B cell (primary cell): ENCODE data around the gene PCDHGB4. TPM values are rescaled to one million over a fixed set of nuclear protein-coding genes. Genes with fewer than 3 reads are reported as not detected.
A peak's percentile ranks its signal among the peaks of the same experiment; 100 is the strongest.

Source experiments
- ATAC-seq: fragments of 200-7000 bp; cut with Tn5 transposase; one replicate; pipeline ENCODE4 v1.10.0; 2021; ENCODE audit warnings: low read depth, mild to moderate bottlenecking, moderate number of reproducible peaks, moderate library complexity
- CTCF ChIA-PET: fragments of 350-600 bp; sonication (Branson Sonifier 250); formaldehyde crosslinking; loops from one replicate; lab custom pipeline; 2021; ENCODE audit warnings: antibody characterized with exemption, inconsistent platforms; lab: Charles Lee
- POLR2A ChIA-PET: fragments of 350-600 bp; sonication (Branson Sonifier 250); formaldehyde crosslinking; loops from one replicate; lab custom pipeline; 2021; ENCODE audit warnings: antibody characterized with exemption; lab: Charles Lee
- DNase-seq: peaks from one replicate; pipeline ENCODE4 v3.0.0; 2013
- H2AFZ ChIP-seq: 2 replicates; pipeline ENCODE4 v1.6.1; 2012; ENCODE audit warnings: mild to moderate bottlenecking, low read depth, low read length; ENCODE audit not compliant: insufficient read depth, poor library complexity, severe bottlenecking
- H3K27ac ChIP-seq, 2 donors: 1 replicate in 1 of 2; 2 replicates in 1 of 2; pipeline ENCODE4 v1.5.1; 2012 to 2013; ENCODE audit warnings: low read length in 2 of 2, mild to moderate bottlenecking in 2 of 2, moderate library complexity in 1 of 2
- H3K27me3 ChIP-seq, 4 experiments: fragments of 200-600 bp in 1 of 4; sonication (generic) in 1 of 4; replicated peaks in 1 of 4; 1 replicate in 2 of 4; 2 replicates in 2 of 4; pipeline versions ENCODE4 v1.6.1 to v1.7.0; 2013 to 2016; ENCODE audit warnings: low read length in 3 of 4, mild to moderate bottlenecking in 2 of 4, mixed read lengths in 1 of 4, moderate library complexity in 1 of 4; ENCODE audit not compliant: insufficient read depth in 4 of 4, control insufficient read depth in 3 of 4; ENCODE audit errors: control extremely low read depth in 1 of 4
- H3K36me3 ChIP-seq, 2 experiments: replicated peaks in 1 of 2; 1 replicate in 1 of 2; 2 replicates in 1 of 2; pipeline versions ENCODE4 v1.6.1 to v1.7.1; 2013; ENCODE audit warnings: low read length in 1 of 2; ENCODE audit not compliant: insufficient read depth in 2 of 2, control insufficient read depth in 1 of 2; ENCODE audit errors: control extremely low read depth in 1 of 2, extremely low read depth in 1 of 2
- H3K4me1 ChIP-seq, 2 donors: fragments of 200-600 bp in 1 of 2; sonication (generic) in 1 of 2; 1 replicate in 1 of 2; 2 replicates in 1 of 2; pipeline versions ENCODE4 v1.5.1 to v1.6.1; 2013 to 2017; ENCODE audit warnings: low read length in 2 of 2; ENCODE audit not compliant: control insufficient read depth in 2 of 2, insufficient read depth in 2 of 2
- H3K4me2 ChIP-seq: replicated peaks from 2 replicates; pipeline ENCODE3; 2012; ENCODE audit warnings: mild to moderate bottlenecking, low read depth, low read length; ENCODE audit not compliant: poor library complexity, severe bottlenecking
- H3K4me3 ChIP-seq, 5 experiments: fragments of 200-600 bp in 1 of 5; sonication (generic) in 1 of 5; 1 replicate in 3 of 5; 2 replicates in 2 of 5; pipeline versions ENCODE4 v1.5.1 to v1.7.0; 2011 to 2016; ENCODE audit warnings: low read length in 4 of 5, mild to moderate bottlenecking in 4 of 5, low read depth in 2 of 5, control low read depth in 1 of 5, moderate library complexity in 1 of 5; ENCODE audit not compliant: insufficient read depth in 1 of 5; ENCODE audit errors: control extremely low read depth in 1 of 5, extremely low read depth in 1 of 5
- H3K79me2 ChIP-seq: fragments of 200-600 bp; sonication (generic); one replicate; pipeline ENCODE4 v1.6.0; 2016; ENCODE audit warnings: low read length; ENCODE audit not compliant: control insufficient read depth, insufficient read depth
- H3K9ac ChIP-seq: fragments of 200-600 bp; sonication (generic); 2 replicates; pipeline ENCODE4 v1.6.1; 2017; ENCODE audit warnings: mild to moderate bottlenecking, low read length, moderate library complexity
- H3K9me3 ChIP-seq, 3 donors: one replicate each; pipeline versions ENCODE4 v1.6.1 to v1.7.1; 2013; ENCODE audit warnings: low read length in 2 of 3; ENCODE audit not compliant: control insufficient read depth in 2 of 3, insufficient read depth in 1 of 3; ENCODE audit errors: control extremely low read depth in 1 of 3
- H4K20me1 ChIP-seq: 2 replicates; pipeline ENCODE4 v1.6.0; 2012; ENCODE audit warnings: mild to moderate bottlenecking, low read length; ENCODE audit not compliant: insufficient read depth, control insufficient read depth, poor library complexity, severe bottlenecking
- H3K27ac Mint-ChIP-seq: one replicate; pipeline ENCODE4 v1.8.0; 2021; ENCODE audit warnings: mixed read lengths
- H3K27me3 Mint-ChIP-seq: one replicate; pipeline ENCODE4 v1.8.0; 2021; ENCODE audit warnings: mixed read lengths
- H3K4me1 Mint-ChIP-seq: one replicate; pipeline ENCODE4 v1.8.0; 2021; ENCODE audit warnings: mixed read lengths
- H3K4me3 Mint-ChIP-seq: one replicate; pipeline ENCODE4 v1.8.0; 2021; ENCODE audit warnings: mixed read lengths
- H3K9me3 Mint-ChIP-seq: one replicate; pipeline ENCODE4 v1.8.0; 2022; ENCODE audit warnings: mixed read lengths; ENCODE audit not compliant: insufficient read depth
- EZH2 ChIP-seq: IDR thresholded peaks from 2 replicates; pipeline ENCODE4 v1.6.1; 2012; ENCODE audit warnings: borderline replicate concordance, low read depth, mild to moderate bottlenecking, moderate library complexity, low read length; ENCODE audit not compliant: insufficient read depth, poor library complexity, severe bottlenecking
- WGBS: methylation state at CpG from one replicate; pipeline ENCODE4 v1.1.5; 2013; ENCODE audit warnings: missing lambda C conversion rate; ENCODE audit not compliant: insufficient coverage; 5-methylcytosine and 5-hydroxymethylcytosine counted together
- intact Hi-C: fragments of 100-400 bp; cut with micrococcal nuclease; formaldehyde crosslinking; loops from one replicate; pipeline ENCODE4 v1.10.0; 2022
- polyA plus RNA-seq: library from polyadenylated mRNA; depleted of rRNA; stranded (reverse); fragments of >200 nt; gene quantifications from 2 replicates; pipeline ENCODE4 v1.2.3, GENCODE V29; 2012
- total RNA-seq, 2 donors: library from RNA; stranded (reverse); fragments of 120-200 nt in 1 of 2; gene quantifications; 1 replicate in 1 of 2; 2 replicates in 1 of 2; pipeline versions ENCODE4 v1.2.3 to v1.2.4, GENCODE V29; 2013 to 2022
- TF ChIP-seq, protein P1 (sequence below): fragments of 200-600 bp; IDR thresholded peaks from one replicate; pipeline ENCODE4 v1.8.0; 2022; ENCODE audit warnings: antibody characterized with exemption, mild to moderate bottlenecking

The PCDHGB4 gene
- total and polyA plus RNA-seq, 2 donors (not counting 1 experiment from before 2014, with no cell fraction given): 0.39 to 1.6 TPM

DNA sequence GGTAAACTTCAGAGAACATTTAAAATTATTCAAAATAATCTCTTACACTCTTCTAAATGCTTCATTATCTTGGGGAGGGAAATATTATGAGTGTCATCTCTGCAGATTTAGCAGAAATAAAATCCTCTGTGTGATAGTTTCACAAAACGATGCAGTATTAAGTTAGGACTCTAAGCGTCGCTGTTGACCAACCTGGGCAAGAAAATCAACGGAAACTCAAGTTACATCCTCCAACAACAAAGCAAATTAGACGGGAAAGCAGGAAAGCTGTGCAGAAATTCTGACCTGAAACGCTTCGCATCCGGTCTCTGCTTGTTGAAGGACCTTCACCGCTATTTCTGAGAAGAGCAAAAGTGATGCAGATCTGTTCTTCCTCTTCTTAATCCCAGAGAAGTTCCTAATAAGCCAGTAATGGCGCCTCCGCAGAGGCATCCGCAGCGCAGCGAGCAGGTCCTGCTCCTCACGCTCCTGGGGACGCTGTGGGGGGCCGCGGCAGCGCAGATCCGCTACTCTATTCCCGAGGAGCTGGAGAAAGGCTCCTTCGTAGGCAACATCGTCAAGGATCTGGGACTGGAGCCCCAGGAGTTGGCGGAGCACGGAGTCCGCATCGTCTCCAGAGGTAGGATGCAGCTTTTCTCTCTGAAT is 13.7 kb upstream of the PCDHGB4 start, which contains the start of gene PCDHGA6:
Gene PCDHGA6 (plus strand): TSS at position 219 of the 645 bp plus-strand sequence. CDS start 193 bp downstream, at position 412.
- Histone ChIP-seq H3K4me3 (peak within 1 kb of the TSS in 1 of 5 experiments; percentile 10), H3K36me3 (no peaks in the 10 kb centered on the region), H3K27me3 (peaks cover 0 to 66% (median 33%) of the 10 kb centered on the region in 4 experiments), H2AFZ (peak within 1 kb of the TSS; percentile 38), H3K4me2 (peak within 1 kb of the TSS; percentile 14), H3K79me2 (no peaks in the 10 kb centered on the region), H3K9ac (no peak within 1 kb of the TSS), H4K20me1 (no peaks in the 10 kb centered on the region), H3K4me1 (peaks cover 0 to 5% of the 10 kb centered on the region in 2 donors), H3K9me3 (peaks cover 0 to 65% (median 49%) of the 10 kb centered on the region in 3 donors), H3K27ac (no peak within 1 kb of the TSS)
- DNase-seq (no peak), ATAC-seq (no peak)
- intact Hi-C loops: no loop called here
- ChIA-PET POLR2A (no interaction called here), CTCF (interaction anchor here (0.6 to 2.0 kb wide), 4 partner anchors 34 to 641 kb away, joined by 3 to 5 read pairs (median 4); partner anchors contain the start of gene PCDHGB6)
- no peak for TF ChIP-seq EZH2
- TF ChIP-seq, protein P1, sequence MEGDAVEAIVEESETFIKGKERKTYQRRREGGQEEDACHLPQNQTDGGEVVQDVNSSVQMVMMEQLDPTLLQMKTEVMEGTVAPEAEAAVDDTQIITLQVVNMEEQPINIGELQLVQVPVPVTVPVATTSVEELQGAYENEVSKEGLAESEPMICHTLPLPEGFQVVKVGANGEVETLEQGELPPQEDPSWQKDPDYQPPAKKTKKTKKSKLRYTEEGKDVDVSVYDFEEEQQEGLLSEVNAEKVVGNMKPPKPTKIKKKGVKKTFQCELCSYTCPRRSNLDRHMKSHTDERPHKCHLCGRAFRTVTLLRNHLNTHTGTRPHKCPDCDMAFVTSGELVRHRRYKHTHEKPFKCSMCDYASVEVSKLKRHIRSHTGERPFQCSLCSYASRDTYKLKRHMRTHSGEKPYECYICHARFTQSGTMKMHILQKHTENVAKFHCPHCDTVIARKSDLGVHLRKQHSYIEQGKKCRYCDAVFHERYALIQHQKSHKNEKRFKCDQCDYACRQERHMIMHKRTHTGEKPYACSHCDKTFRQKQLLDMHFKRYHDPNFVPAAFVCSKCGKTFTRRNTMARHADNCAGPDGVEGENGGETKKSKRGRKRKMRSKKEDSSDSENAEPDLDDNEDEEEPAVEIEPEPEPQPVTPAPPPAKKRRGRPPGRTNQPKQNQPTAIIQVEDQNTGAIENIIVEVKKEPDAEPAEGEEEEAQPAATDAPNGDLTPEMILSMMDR: peak; percentile 41
- peak within 1 kb of the TSS; percentile 65 for H3K4me3 Mint-ChIP-seq
- no peak within 1 kb of the TSS for H3K27ac Mint-ChIP-seq
- H3K27me3 Mint-ChIP-seq: peaks cover 52% of the 10 kb centered on the region
- H3K9me3 Mint-ChIP-seq: peaks cover 12% of the 10 kb centered on the region
- peaks cover 8% of the 10 kb centered on the region for H3K4me1 Mint-ChIP-seq
- WGBS: 40% methylated on average over 25 of the region's 27 CpGs

DNA sequence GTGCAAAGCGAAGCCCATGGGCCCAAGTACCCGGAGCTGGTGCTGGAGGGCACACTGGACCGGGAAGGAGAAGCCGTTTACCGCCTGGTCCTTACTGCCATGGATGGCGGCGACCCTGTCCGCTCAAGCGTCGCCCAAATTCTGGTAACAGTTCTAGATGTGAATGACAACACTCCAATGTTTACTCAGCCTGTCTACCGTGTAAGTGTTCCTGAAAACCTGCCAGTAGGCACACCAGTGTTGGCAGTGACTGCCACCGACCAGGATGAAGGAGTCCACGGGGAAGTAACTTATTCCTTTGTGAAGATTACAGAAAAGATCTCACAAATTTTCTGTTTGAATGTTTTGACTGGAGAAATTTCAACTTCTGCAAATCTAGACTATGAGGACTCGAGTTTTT is 12.9 kb upstream of the PCDHGB4 start:
- no peak overlapping the region for H2AFZ ChIP-seq
- H3K27ac ChIP-seq: no peak overlapping the region
- no peaks in the 10 kb centered on the region for H3K36me3 ChIP-seq
- Mint-ChIP-seq H3K9me3 (peaks cover 12% of the 10 kb centered on the region), H3K27ac (no peak overlapping the region), H3K27me3 (peaks cover 47% of the 10 kb centered on the region), H3K4me3 (no peak overlapping the region), H3K4me1 (peaks cover 8% of the 10 kb centered on the region)
- H3K79me2 ChIP-seq: no peaks in the 10 kb centered on the region
- TF ChIP-seq, protein P1: no peak
- TF ChIP-seq EZH2: no peak
- 69% methylated on average over 14 of the region's 14 CpGs for WGBS
- CTCF ChIA-PET: interaction anchor here (0.6 to 2.0 kb wide), 4 partner anchors 33 to 640 kb away, joined by 3 to 5 read pairs (median 4); partner anchors contain the start of gene PCDHGB6
- no peaks in the 10 kb centered on the region for H4K20me1 ChIP-seq
- DNase-seq (no peak), ATAC-seq (no peak)
- no peak overlapping the region for H3K4me2 ChIP-seq
- intact Hi-C loops: no loop called here
- peaks cover 0 to 63% (median 33%) of the 10 kb centered on the region in 4 experiments for H3K27me3 ChIP-seq
- POLR2A ChIA-PET: no interaction called here
- peaks cover 0 to 65% (median 49%) of the 10 kb centered on the region in 3 donors for H3K9me3 ChIP-seq
- no peak overlapping the region for H3K4me3 ChIP-seq
- peaks cover 0 to 5% of the 10 kb centered on the region in 2 donors for H3K4me1 ChIP-seq
- no peak overlapping the region for H3K9ac ChIP-seq
